Erythroblast (primary cell): ENCODE results near the gene GCH1.

Source experiments
- GATA1 ChIP-seq: IDR thresholded peaks from 2 replicates; pipeline ENCODE4 v1.6.1; 2011; ENCODE audit warnings: low read depth, mild to moderate bottlenecking, control low read depth, low read length, moderate library complexity
- POLR2A ChIP-seq: IDR thresholded peaks from 2 replicates; pipeline ENCODE4 v1.6.1; 2011; ENCODE audit warnings: mild to moderate bottlenecking, low read length

GRCh38 chr14:54803926-54804537, 98.6 kb downstream of the GCH1 start:
- TF ChIP-seq POLR2A (no peak), GATA1 (no peak)
